ENCODE measurements around the gene ANKRD55.

DNA sequence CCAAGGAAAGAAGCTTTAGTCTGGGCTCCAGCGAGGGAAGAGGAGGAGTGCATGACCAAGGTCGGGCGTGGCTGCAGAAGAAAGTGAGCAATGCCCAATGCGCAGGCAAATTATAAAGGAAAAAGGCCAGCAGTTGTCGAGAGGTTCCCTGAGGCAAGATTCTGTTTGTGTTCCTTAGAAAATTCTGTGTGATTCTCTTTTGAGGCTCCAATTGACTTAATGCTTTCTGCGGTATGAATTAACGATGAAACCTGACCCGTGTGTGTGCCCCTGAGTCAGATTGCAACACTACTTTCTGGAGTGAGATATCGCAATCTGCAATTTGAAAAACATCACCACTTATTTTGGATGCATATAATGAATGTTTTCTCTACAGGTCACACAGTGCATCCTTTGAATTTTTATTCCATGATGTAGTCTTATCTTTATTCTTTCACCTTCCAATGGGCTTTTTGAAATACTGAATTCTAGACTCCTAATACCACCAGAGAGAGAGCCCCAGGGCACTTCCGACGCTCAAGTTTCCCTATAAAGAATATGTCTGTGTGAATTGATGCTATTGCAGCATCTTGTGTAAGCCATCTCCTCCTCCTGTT, 120.5 kb downstream of the ANKRD55 start:
- TF ChIP-seq CTCF (IDR thresholded peaks at IDR 0.05; ENCODE audit: low read length) (no peak), EZH2 (optimal IDR thresholded peaks at IDR 0.05; ENCODE audit: low read depth, low read length) (no peak)
